BE2C (cell line): Measurements from ENCODE around the gene GAS7.

Source experiments
- DNase-seq: peaks from one replicate; pipeline ENCODE4 v3.0.0-alpha.2; 2020
- H3K27me3 ChIP-seq: fragments of 250-450 bp; sonication (Bioruptor Pico); 2 replicates; pipeline ENCODE4 v1.5.1; 2020; ENCODE audit warnings: mild to moderate bottlenecking
- H3K36me3 ChIP-seq: fragments of 250-450 bp; sonication (Bioruptor Pico); 2 replicates; pipeline ENCODE4 v1.5.1; 2020; ENCODE audit warnings: mild to moderate bottlenecking
- H3K4me1 ChIP-seq: fragments of 250-450 bp; sonication (Bioruptor Pico); 2 replicates; pipeline ENCODE4 v1.5.1; 2020
- H3K4me3 ChIP-seq: 2 replicates; pipeline ENCODE4 v1.5.1; 2011; ENCODE audit warnings: low read depth, low read length
- H3K9me3 ChIP-seq: fragments of 250-450 bp; sonication (Bioruptor Pico); 2 replicates; pipeline ENCODE4 v1.5.1; 2020
- CTCF ChIP-seq: IDR thresholded peaks from 2 replicates; pipeline ENCODE4 v1.5.1; 2012; ENCODE audit warnings: mild to moderate bottlenecking, low read depth, low read length

Gene GAS7

GRCh38 chr17:10217916-10218315 lies 19.5 kb upstream of the GAS7 start:
- no peak for TF ChIP-seq CTCF
- no peaks in the 10 kb centered on the region for H3K27me3 ChIP-seq
- no peak overlapping the region for H3K4me3 ChIP-seq
- no peaks in the 10 kb centered on the region for H3K4me1 ChIP-seq
- no peaks in the 10 kb centered on the region for H3K36me3 ChIP-seq
- no peaks in the 10 kb centered on the region for H3K9me3 ChIP-seq
- no peak for DNase-seq

DNA sequence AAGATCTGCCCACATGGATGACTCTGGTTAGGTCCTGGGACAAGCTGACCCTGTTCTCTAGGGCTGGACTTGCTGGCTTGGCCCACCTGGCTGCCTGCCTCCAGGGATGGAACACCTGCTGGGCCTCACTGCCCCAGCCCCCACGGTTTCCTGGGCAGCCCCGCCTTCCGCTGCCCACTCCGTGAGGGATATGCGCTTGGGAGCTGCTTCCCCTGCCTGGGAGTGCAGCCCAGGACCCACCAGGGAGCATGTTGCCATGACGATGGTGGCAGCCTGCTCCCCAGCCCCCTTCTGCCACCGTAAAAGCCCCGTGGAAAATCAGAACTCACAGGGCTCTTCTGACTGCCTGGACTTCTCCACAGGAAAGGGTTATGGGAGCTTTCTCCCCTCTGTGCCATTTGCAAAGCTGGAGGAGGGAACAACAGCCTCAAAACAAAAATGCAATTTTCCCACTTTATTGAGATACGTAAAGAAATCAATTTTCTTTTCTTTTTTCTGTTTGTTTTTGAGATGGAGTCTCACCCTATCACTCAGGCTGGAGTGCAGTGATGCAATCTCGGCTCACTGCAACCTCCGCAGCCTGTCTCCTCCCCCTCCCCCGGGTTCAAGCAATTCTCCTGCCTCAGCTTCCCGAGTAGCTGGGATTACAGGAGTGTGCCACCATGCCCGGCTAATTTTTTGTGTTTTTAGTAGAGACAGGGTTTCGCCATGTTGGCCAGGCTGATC lies 18.0 kb upstream of the GAS7 start:
- no peak overlapping the region for H3K4me3 ChIP-seq
- DNase-seq, result no peak
- no peak for TF ChIP-seq CTCF

GRCh38 chr17:10215286-10215685 lies 16.9 kb upstream of the GAS7 start:
- no peaks in the 10 kb centered on the region for H3K4me1 ChIP-seq
- no peaks in the 10 kb centered on the region for H3K27me3 ChIP-seq
- no peak overlapping the region for H3K4me3 ChIP-seq
- no peaks in the 10 kb centered on the region for H3K9me3 ChIP-seq
- no peak for TF ChIP-seq CTCF
- DNase-seq, result no peak
- H3K36me3 ChIP-seq, result no peaks in the 10 kb centered on the region

More for the DNA sequence above, 18.0 kb upstream of the GAS7 start:
- Histone ChIP-seq H3K4me1 (no peaks in the 10 kb centered on the region), H3K36me3 (no peaks in the 10 kb centered on the region), H3K27me3 (no peaks in the 10 kb centered on the region), H3K9me3 (no peaks in the 10 kb centered on the region)

DNA sequence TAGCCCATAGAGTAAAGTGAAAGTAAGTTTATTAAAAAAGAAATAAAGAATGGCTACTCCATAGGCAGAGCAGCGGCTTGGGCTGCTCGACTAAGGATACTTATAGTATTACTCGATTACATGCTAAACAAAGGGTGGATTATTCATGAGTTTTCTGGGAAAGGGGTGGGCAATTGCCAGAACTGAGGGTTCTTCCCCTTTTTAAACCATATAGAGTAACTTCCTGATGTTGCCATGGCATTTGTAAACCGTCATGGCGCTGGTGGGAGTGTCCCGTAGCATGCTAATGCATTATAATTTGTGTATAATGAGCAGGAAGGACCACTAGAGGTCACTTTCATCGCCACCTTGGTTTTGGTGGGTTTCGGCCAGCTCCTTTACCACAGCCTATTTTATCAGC lies 13.3 kb upstream of the GAS7 start:
- Histone ChIP-seq H3K36me3 (no peaks in the 10 kb centered on the region), H3K27me3 (no peaks in the 10 kb centered on the region), H3K9me3 (no peaks in the 10 kb centered on the region), H3K4me1 (no peaks in the 10 kb centered on the region), H3K4me3 (no peak overlapping the region)
- DNase-seq, result no peak
- TF ChIP-seq CTCF, result no peak

GRCh38 chr17:10210151-10210574 lies 11.8 kb upstream of the GAS7 start:
- H3K4me1 ChIP-seq, result no peaks in the 10 kb centered on the region
- H3K9me3 ChIP-seq, result no peaks in the 10 kb centered on the region
- no peak for TF ChIP-seq CTCF
- DNase-seq, result no peak
- H3K36me3 ChIP-seq, result no peaks in the 10 kb centered on the region
- no peak overlapping the region for H3K4me3 ChIP-seq
- no peaks in the 10 kb centered on the region for H3K27me3 ChIP-seq

GRCh38 chr17:10208604-10209193 lies 10.3 kb upstream of the GAS7 start:
- Histone ChIP-seq H3K4me3 (no peak overlapping the region), H3K36me3 (no peaks in the 10 kb centered on the region), H3K9me3 (no peaks in the 10 kb centered on the region), H3K4me1 (no peaks in the 10 kb centered on the region), H3K27me3 (no peaks in the 10 kb centered on the region)
- no peak for DNase-seq
- no peak for TF ChIP-seq CTCF
